Measurements from ENCODE around the gene SNRNP200.

SNRNP200 gene

DNA sequence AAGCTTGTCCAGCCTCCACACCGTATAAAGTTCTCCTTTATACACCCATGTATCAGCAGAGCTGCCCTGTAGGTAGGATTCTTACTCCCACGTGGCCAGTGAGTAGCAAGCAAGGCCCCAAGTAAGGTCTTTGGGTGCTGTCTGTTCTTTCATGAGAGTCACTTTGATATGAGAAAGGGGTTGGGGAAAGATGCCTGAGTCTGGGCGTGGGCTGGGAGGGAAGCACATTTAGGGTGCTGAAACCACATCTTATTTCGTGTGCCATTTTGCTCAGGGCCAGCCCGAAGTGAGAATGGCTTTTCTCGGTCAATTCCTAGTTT, 19.3 kb upstream of the SNRNP200 start:
- Histone ChIP-seq H3K36me3 (ENCODE audit: low read depth) (no peaks in the 10 kb centered on the region), H3K4me3 (ENCODE audit: severe bottlenecking) (no peak overlapping the region), H3K27me3 (ENCODE audit: insufficient read depth, poor library complexity, severe bottlenecking) (peaks cover 49% of the 10 kb centered on the region), H3K27ac (ENCODE audit: poor library complexity, severe bottlenecking) (no peak overlapping the region), H3K4me1 (ENCODE audit: insufficient read depth, poor library complexity, severe bottlenecking) (peaks cover 10% of the 10 kb centered on the region), H3K9me3 (ENCODE audit: severe bottlenecking) (no peaks in the 10 kb centered on the region)
- DNase-seq (ENCODE audit: low spot score) (no peak), ATAC-seq (ENCODE audit: low read depth) (no peak)
- TF ChIP-seq, protein P1, sequence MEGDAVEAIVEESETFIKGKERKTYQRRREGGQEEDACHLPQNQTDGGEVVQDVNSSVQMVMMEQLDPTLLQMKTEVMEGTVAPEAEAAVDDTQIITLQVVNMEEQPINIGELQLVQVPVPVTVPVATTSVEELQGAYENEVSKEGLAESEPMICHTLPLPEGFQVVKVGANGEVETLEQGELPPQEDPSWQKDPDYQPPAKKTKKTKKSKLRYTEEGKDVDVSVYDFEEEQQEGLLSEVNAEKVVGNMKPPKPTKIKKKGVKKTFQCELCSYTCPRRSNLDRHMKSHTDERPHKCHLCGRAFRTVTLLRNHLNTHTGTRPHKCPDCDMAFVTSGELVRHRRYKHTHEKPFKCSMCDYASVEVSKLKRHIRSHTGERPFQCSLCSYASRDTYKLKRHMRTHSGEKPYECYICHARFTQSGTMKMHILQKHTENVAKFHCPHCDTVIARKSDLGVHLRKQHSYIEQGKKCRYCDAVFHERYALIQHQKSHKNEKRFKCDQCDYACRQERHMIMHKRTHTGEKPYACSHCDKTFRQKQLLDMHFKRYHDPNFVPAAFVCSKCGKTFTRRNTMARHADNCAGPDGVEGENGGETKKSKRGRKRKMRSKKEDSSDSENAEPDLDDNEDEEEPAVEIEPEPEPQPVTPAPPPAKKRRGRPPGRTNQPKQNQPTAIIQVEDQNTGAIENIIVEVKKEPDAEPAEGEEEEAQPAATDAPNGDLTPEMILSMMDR (IDR thresholded peaks at IDR 0.05; ENCODE audit: poor library complexity, severe bottlenecking), result no peak

- peaks cover 4% of the 10 kb centered on the region for H3K4me1 ChIP-seq (ENCODE audit: insufficient read depth, poor library complexity, severe bottlenecking)
- H3K4me3 ChIP-seq (ENCODE audit: severe bottlenecking), result no peak overlapping the region
- H3K27ac ChIP-seq (ENCODE audit: poor library complexity, severe bottlenecking), result no peak overlapping the region
- ATAC-seq (ENCODE audit: low read depth) (no peak), DNase-seq (ENCODE audit: low spot score) (no peak)
- H3K27me3 ChIP-seq (ENCODE audit: insufficient read depth, poor library complexity, severe bottlenecking), result peaks cover 49% of the 10 kb centered on the region
- H3K36me3 ChIP-seq (ENCODE audit: low read depth), result no peaks in the 10 kb centered on the region
- TF ChIP-seq, protein P1 (IDR thresholded peaks at IDR 0.05; ENCODE audit: poor library complexity, severe bottlenecking), result no peak
- H3K9me3 ChIP-seq (ENCODE audit: severe bottlenecking), result no peaks in the 10 kb centered on the region
Observed at GRCh38 chr2:96323849-96324248, 18.5 kb upstream of the SNRNP200 start.

DNA sequence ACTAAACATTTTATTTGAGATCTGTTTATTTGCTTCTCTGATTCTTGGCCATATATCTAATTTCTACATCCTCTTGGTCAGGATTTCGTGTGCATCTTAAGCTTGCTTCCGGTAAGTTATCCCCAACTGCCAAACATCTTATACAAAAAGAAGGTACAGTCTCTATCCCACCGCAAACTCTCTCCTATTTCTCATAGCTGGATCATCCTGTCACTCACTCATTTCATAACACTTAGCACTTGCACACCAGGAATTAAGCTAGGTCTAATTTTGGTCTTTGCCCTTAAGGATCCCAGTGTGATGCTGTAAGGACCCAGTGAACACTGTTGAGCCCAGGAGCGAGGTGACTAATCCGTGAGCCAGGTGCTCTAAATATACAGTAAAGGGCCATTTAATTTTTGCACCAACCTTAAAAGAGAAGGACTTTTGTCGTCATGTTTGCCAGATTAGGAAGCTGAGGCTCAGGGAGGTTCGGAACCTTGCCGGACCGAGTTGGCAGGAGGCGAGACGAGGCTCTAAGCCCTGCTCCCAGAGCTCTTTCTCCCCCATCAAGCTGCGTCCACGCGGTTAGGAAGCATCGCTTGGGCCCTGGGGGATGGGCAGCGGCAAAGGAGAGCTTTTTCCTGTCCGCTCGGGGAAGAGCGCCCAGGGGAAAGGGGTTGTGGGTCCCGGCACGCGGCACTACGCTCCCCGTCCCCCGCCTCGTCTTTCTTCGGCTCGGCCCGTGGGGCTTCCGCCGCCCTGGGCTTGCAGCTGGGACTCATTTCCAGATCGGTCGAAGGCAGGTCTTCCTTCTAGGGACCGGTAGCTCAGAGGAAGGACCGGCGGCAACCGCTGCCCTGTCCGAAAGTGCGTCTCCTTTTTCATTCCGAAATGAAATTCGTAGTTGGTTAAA, 15.6 kb upstream of the SNRNP200 start:
- ATAC-seq (ENCODE audit: low read depth) (peak; percentile 44), DNase-seq (ENCODE audit: low spot score) (no peak)
- Histone ChIP-seq H3K9me3 (ENCODE audit: severe bottlenecking) (no peaks in the 10 kb centered on the region), H3K4me1 (ENCODE audit: insufficient read depth, poor library complexity, severe bottlenecking) (peaks cover 4% of the 10 kb centered on the region), H3K4me3 (ENCODE audit: severe bottlenecking) (peak overlapping the region; percentile 32), H3K27me3 (ENCODE audit: insufficient read depth, poor library complexity, severe bottlenecking) (peaks cover 49% of the 10 kb centered on the region), H3K36me3 (ENCODE audit: low read depth) (no peaks in the 10 kb centered on the region), H3K27ac (ENCODE audit: poor library complexity, severe bottlenecking) (no peak overlapping the region)
- TF ChIP-seq, protein P1 (IDR thresholded peaks at IDR 0.05; ENCODE audit: poor library complexity, severe bottlenecking), result no peak

GRCh38 chr2:96320326-96320725, 15.0 kb upstream of the SNRNP200 start:
- H3K9me3 ChIP-seq (ENCODE audit: severe bottlenecking), result no peaks in the 10 kb centered on the region
- H3K4me1 ChIP-seq (ENCODE audit: insufficient read depth, poor library complexity, severe bottlenecking), result peaks cover 4% of the 10 kb centered on the region
- no peaks in the 10 kb centered on the region for H3K36me3 ChIP-seq (ENCODE audit: low read depth)
- ATAC-seq (ENCODE audit: low read depth) (no peak), DNase-seq (ENCODE audit: low spot score) (no peak)
- TF ChIP-seq, protein P1 (IDR thresholded peaks at IDR 0.05; ENCODE audit: poor library complexity, severe bottlenecking), result no peak
- H3K4me3 ChIP-seq (ENCODE audit: severe bottlenecking), result no peak overlapping the region
- peaks cover 49% of the 10 kb centered on the region for H3K27me3 ChIP-seq (ENCODE audit: insufficient read depth, poor library complexity, severe bottlenecking)
- no peak overlapping the region for H3K27ac ChIP-seq (ENCODE audit: poor library complexity, severe bottlenecking)

DNA sequence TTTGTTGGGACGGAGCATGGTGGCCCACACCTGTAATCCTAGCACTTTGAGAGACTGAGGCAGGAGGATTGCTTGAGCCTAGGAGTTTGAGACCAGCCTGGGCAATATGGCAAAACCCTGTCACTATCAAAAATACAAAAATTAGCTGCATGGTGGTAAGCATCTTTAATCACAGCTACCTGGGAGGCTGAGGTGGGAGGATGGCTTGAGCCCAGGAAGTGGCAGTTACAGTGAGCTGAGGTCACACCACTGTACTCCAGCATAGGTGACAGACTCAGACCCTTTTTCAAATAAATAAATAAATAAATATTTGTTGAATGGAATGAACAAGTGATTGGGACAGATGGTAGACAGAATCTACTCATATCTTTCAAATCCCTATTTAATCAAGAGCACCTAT, 14.1 kb upstream of the SNRNP200 start:
- H3K9me3 ChIP-seq (ENCODE audit: severe bottlenecking), result no peaks in the 10 kb centered on the region
- peaks cover 4% of the 10 kb centered on the region for H3K4me1 ChIP-seq (ENCODE audit: insufficient read depth, poor library complexity, severe bottlenecking)
- TF ChIP-seq, protein P1 (IDR thresholded peaks at IDR 0.05; ENCODE audit: poor library complexity, severe bottlenecking), result no peak
- peaks cover 41% of the 10 kb centered on the region for H3K27me3 ChIP-seq (ENCODE audit: insufficient read depth, poor library complexity, severe bottlenecking)
- H3K27ac ChIP-seq (ENCODE audit: poor library complexity, severe bottlenecking), result no peak overlapping the region
- no peak for ATAC-seq (ENCODE audit: low read depth)
- no peaks in the 10 kb centered on the region for H3K36me3 ChIP-seq (ENCODE audit: low read depth)
- no peak overlapping the region for H3K4me3 ChIP-seq (ENCODE audit: severe bottlenecking)
- no peak for DNase-seq (ENCODE audit: low spot score)
